ENCODE data around the gene CDO1.
"Not testable (repeated sequence)": the region's sequence is repeated elsewhere in the genome, so short reads cannot be mapped to it uniquely, and the experiment has no call there.

Gene CDO1

DNA sequence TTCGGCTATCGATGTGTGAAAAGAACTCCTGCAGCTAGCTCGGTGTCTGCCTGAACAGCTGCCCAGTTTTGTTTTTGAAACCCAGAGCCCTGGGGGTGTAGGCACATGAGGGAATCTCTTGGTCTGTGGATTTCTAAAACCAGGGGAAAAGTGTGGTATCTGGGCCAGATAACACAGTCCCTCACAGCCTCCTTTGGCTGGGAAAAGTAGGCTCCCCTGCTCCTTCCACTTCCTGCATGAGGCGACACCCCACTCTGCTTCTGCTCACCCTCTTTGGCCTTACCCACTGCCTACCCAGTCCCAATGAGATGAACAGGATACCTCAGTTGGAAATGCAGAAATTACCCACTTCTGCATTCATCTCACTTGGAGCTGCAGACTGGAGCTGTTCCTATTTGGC lies 9.5 kb upstream of the CDO1 start:
- no peak for DNase-seq

DNA sequence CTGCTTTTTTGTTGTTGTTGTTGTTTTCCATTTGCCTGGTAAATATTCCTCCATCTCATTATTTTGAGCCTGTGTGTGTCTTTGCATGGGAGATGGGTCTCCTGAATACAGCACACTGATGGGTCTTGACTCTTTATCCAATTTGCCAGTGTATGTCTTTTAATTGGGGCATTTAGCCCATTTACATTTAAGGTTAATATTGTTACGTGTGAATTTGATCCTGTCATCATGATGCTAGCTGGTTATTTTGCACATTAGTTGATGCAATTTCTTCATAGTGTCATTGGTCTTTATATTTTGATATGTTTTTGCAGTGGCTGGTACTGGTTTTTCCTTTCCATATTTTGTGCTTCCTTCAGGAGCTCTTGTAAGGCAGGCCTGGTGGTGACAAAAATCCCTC lies 8.5 kb upstream of the CDO1 start:
- DNase-seq, result not testable (repeated sequence)

DNA sequence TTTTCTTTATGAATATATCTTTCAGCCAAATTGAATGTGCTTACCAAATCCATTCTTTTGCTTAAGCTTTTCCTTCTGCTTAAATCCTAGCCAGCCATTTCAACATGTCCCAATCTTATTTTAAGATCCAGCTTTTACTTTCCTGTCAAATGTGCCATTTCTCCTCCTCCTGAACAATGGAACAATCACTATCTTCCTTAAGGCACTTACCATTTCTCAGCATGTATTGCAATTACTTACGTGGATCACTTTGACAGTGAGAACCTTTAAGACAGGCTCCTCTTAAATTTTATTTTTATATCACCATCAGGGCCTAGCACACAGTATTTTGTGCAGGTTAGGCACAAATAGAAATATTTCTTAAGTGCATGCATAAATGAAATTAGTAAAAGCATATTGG lies 4.4 kb upstream of the CDO1 start:
- no peak for DNase-seq

DNA sequence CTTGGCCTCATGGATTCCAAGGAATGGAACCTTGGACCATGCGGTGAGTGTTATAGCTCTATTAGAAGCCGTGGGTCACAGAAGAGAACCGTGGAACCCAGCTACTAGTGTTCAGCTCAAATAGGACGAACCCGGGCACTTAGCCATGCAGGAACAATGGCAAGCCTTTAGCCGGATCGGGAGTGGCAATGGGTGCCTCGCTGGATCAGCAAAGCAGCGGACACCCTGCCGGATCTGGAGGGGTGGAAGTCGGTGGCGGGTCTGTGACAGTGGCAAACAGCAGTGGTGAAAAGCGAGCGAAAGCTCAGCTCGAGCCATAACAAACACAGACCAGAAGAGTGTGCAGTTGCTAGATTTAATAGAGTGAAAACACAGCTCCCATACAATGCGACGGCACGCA lies 2.4 kb upstream of the CDO1 start:
- DNase-seq, result no peak

DNA sequence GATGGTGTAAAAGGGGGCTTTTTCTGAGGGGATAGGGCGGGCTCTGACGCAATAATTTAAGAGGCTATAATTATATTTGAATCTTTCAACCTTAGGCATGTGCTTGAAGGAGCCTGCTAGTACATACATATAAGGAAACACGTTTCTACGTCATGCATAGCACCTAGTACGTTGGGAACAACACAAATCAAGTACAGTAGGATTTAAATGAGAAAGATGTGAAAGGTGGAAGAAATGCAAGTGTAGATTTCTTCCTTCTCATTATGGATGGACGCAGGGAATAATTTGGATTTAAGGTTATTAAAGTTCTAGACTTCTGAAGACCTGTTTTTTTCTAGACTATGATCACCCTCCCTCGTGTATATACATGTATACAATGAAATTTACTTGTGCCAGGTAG lies 927 bp upstream of the CDO1 start:
- DNase-seq, result no peak

DNA sequence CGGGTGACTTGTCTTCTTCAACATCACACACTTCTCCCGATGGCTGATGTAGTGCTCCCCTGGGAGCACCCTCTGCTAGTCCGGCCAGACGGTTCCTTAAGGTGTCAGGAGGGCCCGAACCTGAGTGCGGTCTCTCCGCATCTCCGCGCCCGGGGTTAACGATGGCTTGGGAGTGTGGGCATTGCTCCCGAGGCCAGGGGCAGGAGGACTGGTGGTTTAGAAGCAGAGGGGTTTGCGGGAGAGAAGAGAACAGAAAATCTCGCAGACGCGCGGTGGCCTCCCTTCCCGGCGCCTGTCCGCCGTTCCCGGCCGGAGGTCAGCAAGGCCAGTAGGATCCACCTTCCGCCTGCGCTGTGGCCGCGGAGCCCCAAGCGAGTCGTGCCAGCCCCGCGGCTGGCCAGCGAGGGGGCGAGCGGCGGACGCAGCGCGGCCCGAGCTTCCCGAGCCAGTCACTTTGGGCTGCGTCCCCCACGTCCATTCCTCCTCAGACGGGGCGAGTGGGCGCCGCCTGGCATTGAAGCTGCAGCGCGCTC lies 700 bp downstream of the CDO1 start:
- DNase-seq, result no peak

DNA sequence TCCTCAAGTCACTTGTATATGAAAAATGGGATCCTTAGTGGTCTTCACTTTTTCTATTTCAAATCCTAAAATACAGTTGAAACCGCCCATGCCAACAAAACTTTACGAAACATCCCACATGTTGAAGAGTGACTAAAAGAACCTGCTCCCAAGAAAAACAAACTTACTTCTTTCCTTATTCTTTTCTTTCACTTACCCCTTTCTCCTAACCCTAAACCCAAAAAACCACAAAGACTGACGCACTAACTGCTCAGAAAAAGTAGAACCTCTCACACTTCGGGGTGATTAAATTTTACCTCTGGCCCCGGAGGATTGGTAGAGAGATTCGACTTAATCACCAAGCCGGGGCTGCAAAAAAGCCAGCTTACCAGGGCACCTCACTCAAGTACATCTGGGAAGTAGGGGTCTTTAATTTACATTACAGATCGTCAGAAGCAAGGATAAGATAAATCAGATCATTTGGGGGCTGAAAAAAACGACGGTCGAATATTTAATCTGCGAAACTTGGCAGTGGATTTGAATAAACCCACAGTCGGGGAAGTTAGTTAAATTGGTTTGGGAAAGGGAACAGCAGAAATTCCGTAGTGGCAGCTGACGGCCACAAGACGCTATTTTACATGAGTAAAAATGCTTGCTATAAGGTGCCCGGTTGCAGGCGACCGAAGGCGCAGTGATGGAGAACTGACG lies 1.3 kb downstream of the CDO1 start:
- no peak for DNase-seq

DNA sequence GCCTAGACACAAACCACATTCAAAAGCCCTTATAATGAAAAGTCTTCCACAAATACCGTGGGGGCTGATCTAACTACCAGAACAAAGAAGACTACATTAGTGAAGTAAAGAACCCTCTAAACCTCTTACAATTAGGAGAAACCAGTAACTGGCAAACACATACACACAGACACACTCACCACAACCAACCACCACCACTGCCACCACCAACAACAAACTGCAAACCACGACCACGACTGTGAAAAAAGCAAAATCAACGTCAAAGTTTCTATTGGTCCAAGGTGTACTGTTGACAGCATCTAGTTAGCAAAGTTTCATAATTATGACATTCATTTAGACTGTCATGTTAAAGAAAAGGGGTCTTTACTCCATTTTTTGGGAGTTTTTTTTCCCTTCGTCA lies 2.7 kb downstream of the CDO1 start:
- no peak for DNase-seq

DNA sequence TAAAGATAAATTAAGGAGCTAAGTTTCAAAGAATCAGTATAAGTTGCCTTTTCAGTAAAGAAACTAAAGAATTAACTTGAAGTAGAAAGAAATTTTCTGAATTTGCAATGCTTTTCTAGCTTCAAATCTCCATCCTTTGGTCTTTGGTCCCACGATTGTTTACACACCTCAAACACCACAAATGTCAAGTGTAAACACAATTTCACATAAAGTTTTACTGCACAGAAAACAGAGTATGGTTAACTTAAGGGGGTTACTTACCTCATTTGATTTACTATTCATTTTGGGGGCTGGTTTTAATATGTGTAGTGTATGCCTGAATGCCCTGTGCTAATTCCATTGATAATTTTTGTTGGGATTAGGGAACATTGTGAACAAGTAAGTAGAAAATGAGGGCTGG lies 4.1 kb downstream of the CDO1 start:
- DNase-seq, result no peak

DNA sequence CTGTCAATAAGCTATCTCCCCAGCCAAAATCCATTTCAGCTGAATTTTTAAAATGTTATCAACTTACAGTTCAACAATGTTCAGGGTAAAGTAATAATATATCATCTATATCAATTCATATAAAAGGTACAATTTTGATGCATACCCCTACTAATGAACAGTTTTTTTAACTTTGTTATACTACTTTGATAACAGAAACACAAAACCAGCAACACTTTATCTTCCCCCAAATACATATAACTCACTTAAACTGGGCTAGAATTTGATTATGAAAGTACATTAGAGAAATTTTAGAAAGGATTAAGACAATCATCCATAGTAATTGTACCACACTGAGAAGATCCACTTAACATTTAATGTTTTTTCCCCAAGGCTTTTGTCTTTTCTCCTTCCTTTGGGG lies 5.1 kb downstream of the CDO1 start:
- no peak for DNase-seq

DNA sequence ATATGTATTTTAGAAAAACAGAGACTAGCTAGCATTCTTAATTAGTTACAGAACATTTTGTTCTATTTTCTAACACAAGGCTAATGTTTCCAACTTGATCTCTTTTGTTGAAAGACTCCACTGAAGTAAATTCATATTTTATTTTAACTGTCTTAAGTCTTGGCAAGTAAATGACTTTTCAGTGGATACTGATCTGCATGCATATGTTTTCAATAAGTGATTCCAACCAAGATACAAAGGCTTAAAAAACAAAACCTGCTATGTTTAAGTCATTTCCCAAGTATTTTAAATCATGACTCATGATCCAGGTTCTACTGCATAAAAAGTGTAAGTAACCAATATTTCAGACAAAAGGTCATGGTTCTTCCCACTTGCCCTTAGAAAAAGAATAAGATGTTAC lies 5.7 kb downstream of the CDO1 start:
- DNase-seq, result no peak

DNA sequence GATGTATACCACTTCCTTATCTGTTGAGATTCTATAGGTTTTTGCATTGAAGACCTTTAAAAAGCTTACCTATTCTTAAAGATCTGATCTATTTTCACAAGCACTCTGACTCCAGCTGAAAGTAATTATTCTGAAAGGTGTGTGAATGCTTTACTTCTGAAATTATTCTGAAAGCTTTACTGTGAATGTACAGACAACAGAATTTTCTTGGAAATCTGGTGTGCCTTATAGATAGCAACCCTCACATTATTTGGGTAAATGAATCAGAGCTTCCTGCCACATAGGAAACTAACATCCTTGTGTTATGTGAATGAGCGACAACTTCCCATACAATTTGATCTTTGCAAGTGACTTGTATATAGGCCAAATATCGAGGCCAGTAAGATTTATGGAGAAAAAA lies 6.5 kb downstream of the CDO1 start:
- DNase-seq, result no peak

DNA sequence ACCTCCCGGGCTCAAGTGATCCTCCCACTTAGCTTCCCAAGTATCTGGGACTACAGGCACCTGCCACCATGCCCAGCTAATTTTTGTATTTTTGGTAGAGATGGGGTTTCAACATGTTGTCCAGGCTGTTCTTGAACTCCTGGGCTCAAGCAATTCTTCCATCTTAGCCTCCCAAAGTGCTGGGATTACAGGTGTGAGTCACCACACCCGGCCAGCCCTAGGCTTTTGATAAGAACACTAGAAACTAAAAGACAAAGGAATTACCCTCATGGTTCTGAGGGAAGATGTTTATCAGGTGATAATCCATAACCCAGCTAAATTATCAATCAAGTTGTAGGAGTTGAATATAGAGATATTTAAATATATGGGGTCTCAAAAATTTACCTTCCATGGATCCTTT lies 8.4 kb downstream of the CDO1 start:
- DNase-seq, result not testable (repeated sequence)

DNA sequence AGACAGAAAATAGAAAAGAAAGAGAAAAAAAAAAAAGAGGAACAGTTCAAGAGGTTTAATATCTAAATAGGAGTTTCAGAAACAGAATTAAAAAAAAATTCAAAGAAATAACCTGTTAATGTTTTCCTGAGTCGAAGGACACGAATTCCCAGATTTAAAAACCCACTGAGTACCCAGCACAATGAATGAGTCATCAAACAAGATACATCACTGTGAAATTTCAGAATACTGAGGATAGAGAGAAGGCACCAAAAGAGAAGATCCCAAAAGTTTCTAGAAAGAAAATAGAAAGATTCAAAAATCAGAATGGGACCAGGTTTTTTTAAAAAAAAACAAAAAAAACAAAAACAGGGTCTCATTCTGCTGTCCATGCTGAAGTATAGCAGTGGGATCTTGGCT lies 8.8 kb downstream of the CDO1 start:
- no peak for DNase-seq

DNA sequence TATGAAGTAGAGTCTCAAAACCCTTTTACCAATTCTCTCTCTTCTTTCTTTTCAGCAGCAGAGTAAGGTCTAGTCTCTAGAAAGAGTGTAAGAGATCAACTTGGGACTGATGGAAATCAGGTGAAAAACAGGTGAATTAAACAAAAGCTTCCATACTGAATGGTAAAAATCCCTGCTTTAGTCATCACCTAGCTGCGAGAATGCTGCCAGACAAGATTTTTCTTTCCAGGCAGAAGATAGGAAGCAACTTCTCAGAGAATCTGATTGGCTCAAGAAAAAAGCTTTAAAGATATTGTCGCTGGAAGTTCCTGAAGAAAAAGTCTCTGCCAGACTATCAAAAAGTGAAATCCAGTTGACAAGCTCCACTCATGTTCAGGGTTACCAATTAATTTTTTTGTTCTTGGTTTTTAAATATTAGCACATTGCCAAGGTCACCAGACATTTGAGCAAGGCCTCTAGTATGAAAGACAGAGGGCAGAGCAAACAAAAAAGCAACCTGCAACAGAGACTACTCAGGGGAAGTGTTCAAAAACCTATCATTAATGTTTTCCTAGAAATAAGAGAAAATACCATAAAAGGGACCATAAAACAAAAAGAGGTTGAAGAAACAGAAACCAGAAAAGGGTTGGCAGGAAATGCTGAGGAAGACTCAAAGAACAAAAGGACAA lies 9.3 kb downstream of the CDO1 start:
- no peak for DNase-seq

DNA sequence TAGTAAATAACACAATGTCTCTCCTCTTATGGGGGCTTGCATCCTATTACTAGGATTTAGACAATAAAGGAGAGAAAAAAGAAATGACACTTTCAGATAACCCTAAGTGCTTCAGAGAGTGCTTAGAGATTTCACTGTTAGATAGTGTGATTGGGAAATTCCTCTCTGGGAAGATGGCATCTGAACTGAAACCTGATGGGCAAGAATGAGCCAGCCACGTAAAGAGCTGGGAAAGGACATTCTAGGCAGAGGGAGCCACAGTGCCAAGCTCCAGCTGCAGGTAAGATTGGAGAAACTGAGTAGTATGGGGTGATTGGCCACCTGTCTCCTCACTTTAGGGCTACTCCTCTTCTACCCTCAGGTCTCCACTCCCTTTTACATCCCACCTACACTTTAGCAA lies 14.5 kb downstream of the CDO1 start:
- no peak for DNase-seq

DNA sequence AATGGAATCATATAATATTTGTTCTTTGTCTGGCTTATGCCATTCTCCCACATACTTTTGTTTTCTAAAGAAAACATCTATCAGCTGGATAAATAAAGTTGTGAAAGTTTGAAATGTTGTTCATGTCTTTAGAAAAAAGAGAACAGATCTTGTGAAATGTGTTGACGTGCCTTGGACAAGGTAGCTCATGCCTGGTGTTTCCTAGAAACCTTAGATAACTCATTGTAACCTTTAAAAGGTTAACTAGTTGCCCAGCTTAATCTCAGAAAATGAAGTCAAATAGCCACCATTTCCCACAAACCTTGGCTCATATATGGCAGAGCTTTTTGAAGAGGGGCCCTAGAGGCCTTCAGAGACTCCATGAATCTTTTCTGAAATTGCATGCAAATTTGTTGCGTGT lies 15.3 kb downstream of the CDO1 start:
- no peak for DNase-seq

DNA sequence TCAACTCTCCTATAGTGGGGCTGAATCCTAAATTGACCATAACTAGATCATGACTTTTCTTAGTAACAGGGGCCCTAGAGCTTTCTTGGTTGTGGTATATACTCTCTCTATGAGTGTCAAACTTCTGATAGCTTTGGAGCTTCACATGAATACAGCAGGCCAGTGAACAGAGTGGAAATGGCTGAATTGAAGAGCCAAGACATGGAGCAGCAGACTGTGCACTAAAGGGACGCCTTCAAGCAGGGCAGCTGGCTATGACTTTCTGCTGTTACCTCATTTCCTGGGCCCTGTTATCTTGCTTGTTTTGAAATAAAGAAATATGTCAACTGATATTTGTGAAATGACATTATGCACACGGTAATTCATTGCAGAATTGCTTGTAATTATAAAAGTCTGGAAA lies 16.4 kb downstream of the CDO1 start:
- no peak for DNase-seq

DNA sequence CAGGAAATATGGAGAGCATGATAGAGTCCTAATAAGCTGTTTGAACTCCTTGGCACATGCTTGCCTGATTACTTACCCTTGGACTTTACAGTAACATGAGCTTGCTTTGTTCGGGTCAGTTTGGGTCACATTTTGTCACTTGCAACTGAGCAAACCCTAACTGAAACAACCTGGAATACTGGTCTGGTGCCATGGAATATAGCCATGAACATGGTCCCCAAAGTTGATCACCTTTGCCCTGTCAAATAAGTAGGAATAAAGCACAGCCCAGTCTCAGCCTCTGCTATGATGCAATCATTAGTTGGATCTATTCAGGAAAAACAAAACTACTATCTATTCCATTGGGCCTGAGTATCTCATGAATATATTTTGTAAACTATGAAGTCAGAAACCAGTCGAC lies 18.2 kb downstream of the CDO1 start:
- no peak for DNase-seq

DNA sequence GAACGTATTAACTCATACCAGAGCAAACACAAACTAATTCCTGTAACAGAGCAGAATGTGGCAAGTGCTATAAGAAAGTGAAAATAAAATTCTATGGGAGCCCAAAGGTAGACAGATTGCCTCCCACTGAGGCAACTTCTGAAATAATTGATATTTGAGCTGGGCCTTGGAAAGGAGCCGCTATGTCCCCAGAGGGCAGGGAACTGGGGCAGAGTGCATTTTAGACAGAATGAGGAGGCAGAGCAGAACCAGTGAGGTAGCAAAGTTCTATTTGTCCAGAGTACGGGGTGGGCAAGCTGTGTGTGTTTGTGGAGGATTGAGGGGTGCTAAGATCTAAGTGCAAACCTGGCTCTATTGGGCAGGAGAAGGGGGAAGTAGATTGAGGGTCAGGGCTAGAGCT lies 19.8 kb downstream of the CDO1 start:
- no peak for DNase-seq

DNA sequence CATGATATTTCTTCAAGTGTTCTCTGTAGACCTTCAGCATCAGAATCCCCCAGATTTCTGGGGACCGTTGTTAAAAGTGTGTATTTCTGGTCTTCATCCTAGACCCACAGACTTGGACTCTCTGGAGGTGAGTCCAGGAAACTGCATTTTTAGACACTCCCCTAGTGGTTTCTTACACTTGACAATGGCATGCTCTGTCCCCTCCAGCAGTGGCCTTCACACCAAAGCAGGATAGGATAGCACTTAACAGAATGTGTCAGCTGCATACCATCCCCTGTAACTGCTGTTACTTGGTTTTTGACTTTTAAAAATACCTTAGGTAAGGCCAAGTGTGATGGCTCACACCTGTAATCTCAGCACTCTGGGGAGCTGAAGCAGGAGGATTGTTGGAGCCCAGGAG lies 20.8 kb downstream of the CDO1 start:
- no peak for DNase-seq

DNA sequence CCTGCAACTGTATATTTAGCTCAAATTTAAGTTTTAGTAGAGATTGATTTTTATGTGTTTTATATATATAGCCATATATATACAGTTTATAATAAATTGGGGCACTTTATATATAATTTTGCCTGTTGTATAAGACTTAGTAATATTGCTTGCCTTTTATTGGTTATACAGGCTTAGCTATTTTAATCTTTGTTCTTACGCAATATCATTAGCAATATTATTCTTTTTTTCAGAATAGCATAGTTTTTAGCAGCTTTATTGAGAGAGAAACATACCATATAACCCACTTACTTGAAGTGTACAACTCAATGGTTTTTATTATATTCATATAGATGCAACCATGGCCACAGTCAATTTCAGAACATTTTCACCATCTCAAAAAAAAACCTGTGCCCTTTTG lies 28.0 kb downstream of the CDO1 start:
- DNase-seq, result no peak

DNA sequence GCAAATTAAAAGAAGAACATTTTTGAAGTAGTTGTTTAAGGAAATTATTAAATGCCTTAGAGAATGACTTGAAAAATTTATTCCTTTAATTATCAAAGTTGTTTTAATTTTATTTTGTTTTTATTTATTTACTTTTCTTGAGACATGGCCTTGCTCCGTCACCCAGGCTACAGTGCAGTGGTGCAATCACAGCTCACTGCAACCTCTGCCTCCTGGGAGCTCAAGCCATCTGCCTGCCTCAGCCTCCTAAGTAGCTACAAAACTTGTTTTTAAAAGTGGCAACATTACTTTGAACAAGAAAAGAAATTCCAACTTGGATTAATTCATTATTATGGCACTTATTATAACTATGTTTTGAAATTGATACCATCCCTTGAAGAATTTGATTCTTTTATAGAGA lies 29.0 kb downstream of the CDO1 start:
- DNase-seq, result no peak

DNA sequence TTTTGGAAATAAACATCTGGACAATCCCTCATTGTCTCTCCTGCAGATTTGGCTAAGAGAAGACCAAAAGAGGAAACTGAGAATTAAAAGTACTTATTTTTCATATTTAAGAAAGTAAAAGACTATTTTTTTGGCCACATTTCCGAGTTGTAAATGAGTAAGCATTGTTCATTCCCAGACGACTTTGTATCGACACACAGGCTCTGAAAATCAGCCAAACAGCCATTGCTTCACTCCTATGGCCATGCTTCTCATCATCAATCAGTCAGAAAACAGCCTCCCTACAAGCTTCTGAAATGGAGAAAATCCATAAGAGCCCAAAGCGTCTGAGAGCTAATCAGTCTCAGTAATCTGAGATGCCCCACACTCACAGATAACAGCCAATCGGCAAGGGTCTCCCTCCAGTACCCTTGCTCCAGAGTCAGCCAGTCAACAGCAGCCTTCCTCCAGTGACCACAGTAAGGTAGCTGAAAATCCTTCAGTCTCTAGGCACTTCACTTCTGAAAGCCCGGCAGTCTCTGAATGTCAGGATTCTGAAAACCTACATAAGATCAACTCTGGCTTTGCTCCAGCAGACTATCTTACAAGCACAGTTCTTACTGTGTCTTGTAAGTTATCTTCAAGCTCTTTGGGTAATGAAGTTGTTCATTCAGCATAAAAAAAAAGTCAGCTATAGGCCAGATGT lies 30.9 kb downstream of the CDO1 start:
- no peak for DNase-seq
